GM18519 (cell line): ENCODE data around the gene CCDC136.

Experiments
- ATAC-seq: cut with Tn5 transposase; IDR thresholded peaks from one replicate; pipeline ENCODE4 v1.9.1; 2021; ENCODE audit warnings: mild to moderate bottlenecking, moderate library complexity; ENCODE audit not compliant: unreplicated experiment, low FRiP score

CCDC136 gene

DNA sequence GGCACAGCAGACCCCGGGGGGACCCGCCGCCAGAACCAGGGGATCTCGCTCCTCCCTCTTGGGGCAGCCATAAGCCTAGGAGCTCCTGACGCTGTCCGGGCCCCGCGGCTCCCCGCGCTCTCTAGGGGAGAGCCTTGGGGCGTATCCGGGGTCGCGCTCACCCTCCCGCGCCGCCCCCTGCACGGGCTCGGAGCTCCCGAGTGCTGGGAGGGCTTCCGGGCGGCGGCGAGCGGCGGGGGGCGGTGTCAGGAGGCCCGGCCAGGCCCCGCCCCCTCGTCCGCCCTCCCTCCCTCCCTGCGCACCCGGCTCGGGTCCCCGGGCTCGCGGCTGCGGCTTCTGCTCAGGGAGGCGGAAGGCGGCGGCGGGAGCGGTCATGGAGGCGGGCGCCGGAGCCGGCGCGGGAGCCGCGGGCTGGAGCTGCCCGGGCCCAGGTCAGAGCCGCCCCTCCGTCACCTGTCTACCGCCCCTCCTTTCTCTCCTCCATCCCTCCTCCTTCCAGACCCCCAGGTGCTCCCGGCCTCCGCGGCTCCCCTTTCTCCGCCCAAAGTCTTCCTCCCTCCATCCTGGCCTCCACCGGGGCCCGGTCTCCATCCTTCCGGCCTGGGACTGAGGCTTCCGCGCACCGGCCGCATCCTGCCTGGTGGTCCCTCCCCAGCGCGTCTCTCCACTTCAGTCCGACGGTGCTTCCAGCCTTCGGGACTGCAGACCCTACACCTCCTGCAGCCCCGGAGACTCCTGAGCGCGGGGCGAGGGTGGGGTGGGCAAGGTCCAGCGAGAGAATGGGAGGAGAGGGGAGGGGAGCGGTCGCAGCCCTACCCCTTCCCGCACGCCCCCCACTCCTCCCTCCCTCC, at the start of gene CCDC136:
TSS of gene CCDC136 (plus strand) at position 848 of the 851 bp plus-strand sequence. CDS start 444 bp downstream, outside the sequence.
- peak; percentile 58 for ATAC-seq

DNA sequence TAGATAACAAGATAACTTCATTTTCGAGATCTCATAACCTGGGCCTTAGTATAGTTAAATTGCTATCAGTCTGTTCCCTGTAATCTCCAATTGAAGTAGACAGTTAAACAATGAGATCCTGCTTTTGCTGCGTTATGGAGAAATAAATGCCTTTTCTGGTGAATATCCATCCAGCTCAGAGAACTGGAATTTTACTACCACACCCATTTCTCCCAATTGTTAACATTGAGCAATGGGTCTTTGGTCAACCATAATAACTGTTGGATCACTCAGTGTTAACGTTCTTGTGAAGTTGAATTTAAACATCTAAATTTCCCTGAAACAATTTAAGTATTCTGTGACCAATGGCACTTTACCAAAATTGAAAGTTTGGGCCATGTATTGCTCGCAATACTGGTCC, 49.6 kb upstream of the CCDC136 start:
- no peak for ATAC-seq

DNA sequence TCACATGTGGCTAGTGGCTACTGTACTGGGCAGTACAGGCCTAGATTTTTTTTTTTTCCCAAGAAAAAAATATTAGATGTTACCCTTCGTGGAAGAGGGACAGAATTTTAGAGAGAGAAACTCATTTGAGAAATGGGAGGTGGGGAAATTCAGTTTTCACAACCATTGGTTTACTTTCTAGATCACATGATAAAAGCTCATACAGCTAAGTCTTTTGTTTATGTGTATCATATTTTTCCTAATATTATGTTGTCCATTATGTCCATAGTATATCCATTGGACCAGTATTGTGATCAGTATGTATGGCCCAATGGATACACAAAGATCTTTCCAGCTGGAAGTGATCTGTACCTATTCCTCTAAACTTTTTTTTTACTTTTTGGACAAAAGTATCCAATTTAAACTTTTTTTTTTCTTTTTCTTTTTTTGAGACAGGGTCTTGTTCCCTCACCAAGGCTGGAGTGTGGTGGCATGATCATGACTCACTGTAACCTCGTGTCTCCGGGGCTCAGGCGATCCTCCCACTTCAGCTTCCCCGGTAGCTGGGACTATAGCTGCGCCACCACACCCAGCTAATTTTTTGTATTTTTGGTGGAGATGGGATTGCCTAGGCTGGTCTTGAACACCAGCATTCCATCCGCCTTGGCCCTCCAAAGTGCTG, 48.5 kb upstream of the CCDC136 start:
- ATAC-seq: no peak

DNA sequence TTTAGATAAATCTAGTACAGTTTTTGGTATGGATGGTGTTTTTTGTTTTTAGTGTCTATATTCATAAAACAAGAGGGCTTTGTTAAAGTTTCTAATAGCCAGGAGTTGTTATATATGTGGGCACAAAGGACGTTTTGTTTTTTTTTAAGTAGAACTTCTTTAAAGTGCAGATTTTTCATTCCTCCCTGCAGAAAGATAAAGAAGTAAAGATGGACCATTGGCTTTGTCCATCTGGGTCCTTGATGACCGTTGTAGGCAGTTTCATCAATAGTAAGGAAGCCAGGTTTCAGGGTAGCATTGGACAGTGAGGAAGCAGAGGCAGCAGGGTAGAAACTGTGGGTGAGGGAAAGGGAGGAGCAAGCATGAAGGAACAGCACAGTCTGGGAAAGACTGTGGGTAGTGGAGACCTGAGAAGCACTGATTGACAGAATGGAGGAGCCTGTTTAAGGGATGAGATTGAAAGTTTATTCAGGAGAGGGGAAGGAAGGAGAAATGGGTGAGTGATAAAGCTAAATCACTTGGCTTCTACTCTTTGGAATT, 47.3 kb upstream of the CCDC136 start:
- ATAC-seq: no peak

DNA sequence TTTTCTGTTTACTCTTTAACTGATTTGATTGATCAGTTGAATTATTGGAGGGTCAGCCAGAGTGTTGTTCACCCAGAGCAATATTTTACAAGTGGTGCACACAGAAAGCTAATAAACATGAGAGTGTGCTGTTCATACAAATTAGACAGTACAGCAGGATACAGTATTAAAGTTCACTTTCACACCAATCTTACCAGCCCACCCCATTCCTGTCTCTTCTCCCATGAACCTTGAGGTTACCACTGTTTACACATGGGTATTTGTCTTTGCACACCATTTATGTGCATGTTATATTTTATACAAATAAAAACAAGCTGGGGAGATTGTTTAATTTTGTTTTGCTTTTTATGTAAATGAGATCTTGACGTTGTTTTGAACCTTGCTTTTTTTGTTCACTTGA, 46.1 kb upstream of the CCDC136 start:
- no peak for ATAC-seq

DNA sequence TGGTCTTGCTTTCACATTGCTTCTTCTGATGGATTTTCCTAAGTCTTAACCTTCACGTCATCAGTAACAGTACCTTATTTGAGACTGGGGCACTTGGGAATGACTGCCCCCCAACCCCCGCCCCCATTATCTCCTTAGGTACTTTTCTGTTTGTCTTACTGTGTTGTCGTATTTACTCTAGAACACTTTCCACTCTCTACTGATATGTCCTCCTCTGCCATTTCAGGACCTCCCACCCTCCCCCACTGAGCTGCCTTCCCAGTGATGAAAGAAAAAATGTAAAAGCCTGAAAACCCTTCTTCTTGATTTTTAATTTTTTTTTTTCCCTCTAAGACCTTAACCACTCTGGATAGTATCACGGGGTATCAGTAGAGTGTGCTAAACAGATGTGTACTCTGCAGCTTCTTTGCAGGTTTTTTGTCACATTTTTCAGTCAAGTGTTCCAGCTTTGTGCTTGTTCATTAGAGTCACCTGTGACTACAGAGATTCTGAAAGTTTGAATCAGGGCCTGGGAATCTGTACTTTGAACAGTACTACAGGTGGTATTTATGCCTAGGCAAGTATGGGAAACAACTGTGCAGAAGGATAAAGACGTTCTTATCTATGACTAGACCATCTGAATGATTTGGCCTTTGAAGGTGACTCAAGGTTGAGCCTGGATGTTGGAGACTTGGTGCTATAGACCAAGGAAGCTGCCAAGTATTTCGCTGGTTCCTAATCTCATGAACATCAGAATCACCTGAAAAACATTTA, 44.3 kb upstream of the CCDC136 start:
- ATAC-seq: no peak

DNA sequence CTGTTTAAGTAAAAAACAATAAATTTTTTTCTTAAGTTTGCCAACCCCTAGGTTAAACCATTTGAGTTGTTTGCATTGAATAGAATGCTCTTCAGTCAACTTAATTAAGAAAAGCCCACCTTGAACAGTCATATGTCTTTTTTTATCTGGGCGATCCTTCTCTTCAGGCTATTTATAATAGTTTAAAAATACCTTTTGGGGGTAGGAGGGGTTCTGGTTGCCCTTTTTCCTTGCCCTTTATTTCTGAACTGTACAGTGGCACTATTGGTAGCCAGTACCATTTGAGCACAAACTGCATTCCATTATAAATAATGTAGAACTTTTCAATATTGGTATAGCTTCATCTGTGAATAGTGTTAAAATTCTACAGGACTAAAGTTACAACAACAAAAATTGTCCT, 39.5 kb upstream of the CCDC136 start:
- no peak for ATAC-seq

DNA sequence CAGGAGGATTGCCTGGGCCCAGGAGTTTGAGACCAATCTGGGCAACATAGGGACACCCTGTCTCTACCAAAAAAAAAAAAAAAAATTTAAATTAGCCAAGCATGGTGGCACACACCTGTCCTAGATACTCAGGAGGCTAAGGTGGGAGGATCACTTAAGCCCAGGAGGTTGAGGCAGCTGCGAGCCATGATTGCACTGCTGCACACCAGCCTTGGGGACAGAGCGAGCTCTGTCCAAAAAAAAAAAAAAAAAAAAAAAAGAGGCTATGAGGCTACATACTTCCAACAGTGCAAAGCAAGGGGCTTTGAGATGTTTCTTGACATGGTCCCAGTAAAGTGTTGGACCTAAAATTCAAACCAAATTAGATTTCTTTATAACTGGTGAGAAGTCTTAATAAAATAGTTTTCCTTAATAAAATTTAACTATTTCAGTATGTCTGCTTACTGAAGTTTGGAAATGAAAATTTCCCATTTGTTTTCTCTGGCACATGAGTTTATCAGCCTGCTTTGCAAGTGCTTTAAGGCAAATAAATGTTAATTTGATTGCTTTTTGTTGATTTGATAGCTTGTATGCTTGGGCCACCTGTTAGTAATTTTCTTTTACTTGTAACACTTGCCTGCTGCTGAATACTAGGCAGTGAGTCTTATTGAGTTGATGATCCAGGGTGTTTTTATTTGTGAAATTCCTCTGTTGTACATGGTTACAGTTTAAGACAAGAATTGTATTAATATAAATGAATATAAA, 36.5 kb upstream of the CCDC136 start:
- ATAC-seq: no peak

DNA sequence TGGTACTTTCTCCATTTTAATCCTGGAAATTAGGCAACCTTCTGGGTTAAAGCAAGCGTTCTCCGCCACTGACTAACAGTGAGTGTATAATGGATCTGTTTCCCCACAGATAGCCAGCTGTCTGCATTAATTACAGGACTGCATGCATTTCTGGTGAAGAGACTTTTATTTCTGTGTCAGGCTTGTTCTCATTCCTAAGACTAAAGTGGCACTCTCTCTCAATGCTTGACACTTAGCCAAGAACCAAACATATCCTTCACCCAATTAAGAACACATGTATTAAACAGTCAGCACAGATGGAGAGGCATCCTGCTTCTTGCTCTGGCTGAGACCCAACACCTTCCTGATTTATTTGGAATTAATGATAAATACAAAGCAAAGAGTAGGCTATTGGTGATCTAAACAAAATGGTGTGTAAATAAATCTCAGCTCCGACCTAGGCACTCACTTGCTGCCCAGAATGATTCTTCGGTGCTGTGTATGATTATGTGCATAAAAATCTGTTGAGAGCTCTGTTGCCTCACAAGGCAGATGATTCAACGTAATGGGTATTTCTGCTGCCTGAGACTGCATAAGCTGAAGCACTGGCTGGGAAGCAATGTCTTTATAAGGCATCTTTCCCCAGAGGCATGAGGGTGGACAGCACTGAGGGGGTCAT, 35.8 kb upstream of the CCDC136 start:
- no peak for ATAC-seq

DNA sequence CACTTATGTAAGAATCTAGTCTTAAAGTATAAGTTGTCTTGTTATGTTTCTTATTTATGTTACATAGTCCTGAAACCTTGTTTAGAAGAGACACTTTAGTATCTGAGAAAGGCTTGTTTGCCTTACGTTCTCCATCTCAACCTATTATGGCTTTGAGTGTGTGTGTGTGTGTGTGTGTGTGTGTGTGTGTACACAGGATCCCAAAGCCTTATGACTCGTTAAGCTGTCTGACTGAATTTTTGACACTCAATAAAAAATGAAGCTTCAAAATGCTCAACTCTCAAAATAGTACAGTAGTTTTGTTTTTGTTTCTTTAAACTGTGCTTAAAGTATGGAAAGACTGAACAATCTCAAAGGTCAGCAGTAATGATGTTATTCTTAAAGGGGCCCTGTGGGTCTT, 34.6 kb upstream of the CCDC136 start:
- no peak for ATAC-seq

DNA sequence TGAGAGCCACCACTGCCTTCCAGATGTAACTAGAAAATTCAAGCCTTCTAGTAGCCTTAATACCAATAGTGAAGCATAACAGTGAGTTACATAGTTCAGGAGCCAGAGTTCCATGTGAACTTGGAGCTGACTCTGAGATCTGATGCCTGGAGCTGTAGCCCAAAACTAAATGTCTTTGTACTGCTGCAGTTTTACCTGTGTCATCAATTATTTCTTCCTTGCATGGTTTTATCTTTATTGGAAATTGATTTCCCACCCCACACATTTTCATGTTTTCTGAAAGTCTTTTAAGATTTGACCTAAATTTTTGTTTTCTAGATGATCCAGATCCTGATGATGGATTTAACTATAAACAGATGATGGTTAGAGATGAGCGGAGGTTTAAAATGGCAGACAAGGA, 33.2 kb upstream of the CCDC136 start:
- ATAC-seq: no peak

DNA sequence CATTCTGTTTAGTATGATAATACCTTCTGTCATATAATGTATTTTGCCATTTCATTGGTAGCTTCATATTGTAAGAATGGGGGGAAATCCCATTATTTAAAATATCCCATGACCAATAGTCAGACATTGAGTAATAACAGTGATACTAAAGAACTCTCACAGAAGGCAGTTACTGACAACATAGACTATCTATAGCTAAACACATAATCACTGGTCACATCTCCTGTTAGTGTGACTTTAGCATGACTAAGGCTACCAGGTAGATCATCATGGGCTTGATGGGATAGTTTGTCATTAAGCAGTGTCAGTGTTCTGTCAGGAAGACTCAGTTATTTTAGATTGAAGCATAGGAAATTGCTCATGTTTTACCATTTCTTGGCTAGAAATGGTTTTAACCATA, 32.5 kb upstream of the CCDC136 start:
- no peak for ATAC-seq

DNA sequence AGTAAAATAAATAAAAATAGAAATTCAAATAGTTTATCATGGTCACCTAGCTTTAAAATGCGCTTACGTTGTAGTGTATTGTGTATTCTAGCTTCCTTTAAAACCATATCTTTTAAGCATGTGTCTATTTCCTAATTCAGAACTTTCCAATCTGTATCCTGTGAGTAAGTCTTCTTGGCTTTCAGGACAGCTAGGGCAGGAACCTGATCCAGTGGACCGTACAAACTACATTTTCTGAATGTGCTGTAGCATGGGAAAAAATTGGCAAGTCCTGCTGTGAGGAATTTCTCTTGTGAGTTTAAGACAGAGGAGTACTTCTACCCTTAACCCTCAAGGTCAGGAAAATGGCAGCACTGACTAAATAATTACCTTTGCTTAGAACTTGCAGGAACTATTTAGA, 28.2 kb upstream of the CCDC136 start:
- no peak for ATAC-seq

DNA sequence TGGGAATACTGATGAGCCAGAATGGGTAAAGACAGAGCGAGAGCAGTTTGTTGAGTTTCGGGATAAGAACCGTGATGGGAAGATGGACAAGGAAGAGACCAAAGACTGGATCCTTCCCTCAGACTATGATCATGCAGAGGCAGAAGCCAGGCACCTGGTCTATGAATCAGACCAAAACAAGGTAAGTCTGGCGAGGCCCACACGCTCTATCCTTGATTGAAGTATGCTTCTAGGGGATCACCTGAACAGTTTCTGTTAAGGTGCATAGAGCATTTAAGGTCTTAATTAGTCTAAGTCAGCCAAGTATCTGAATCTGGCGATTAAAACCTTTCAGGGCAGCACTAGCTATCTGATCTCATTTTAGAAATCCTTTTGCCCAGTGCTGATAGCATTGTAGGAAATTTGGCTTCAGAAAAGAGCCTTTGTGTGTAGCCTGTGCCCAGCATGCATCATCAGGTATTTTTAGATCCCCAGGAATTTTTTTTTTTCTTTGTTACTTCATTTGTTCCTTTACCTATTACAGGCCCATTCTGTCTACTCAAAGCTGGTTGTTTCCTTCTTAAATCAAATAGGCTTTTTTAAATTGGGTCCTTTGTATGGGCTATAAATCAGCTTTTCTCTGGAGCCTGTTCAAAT, 24.2 kb upstream of the CCDC136 start:
- ATAC-seq: no peak

DNA sequence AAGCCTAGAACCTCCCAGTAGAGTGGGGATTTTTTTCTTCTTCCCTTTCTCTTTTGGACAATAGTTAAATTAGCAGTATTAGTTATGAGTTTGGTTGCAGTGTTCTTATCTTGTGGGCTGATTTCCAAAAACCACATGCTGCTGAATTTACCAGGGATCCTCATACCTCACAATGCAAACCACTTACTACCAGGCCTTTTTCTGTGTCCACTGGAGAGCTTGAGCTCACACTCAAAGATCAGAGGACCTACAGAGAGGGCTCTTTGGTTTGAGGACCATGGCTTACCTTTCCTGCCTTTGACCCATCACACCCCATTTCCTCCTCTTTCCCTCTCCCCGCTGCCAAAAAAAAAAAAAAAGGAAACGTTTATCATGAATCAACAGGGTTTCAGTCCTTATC, 21.5 kb upstream of the CCDC136 start:
- no peak for ATAC-seq

DNA sequence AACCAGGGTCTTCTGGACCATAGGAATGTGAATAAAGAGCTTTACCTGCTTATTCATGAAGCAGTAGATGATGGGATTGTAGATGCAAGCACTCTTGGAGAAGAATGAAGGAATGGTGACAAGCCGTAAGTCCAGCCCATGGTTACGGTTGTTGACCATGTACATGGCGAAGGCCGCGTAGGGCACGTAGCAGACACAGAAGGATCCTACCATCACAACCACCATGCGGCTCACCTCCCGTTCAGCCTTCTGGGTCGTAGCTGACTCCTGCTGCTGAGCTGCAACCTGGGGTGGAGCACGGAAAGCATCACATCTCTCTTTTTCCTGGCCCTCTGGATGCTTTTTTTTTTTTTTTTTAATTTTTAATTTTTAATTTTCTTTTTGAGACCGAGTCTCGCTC, 18.2 kb upstream of the CCDC136 start:
- ATAC-seq: no peak

DNA sequence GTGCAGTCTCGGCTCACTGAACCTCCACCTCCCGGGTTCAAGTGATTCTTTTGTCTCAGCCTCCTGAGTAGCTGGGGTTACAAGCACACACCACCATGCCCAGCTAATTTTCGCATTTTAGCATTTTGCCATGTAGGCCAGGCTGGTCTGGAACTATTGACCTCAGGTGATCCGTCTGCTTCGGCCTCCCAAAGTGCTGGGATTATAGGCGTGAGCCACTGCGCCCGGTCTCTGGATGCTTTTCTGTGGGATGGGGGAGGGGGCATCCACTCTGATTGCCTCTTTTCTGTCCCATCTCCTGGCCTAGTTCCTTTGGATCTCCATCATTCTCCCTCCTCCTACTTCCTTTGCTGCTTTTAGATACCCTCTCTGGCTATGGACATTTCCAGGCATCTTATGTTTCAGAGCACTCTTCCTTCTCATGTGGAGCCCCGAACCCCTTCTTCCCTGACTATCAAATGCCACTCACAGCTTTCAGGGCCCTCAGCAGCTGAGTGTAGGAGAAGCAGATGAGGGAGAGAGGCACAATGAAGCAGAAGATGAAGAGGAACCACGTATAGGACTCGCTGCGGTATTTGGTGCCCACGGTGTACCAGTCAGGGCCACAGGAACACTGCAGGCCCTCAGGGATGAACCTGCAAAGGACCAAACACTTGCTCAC, 17.6 kb upstream of the CCDC136 start:
- no peak for ATAC-seq

DNA sequence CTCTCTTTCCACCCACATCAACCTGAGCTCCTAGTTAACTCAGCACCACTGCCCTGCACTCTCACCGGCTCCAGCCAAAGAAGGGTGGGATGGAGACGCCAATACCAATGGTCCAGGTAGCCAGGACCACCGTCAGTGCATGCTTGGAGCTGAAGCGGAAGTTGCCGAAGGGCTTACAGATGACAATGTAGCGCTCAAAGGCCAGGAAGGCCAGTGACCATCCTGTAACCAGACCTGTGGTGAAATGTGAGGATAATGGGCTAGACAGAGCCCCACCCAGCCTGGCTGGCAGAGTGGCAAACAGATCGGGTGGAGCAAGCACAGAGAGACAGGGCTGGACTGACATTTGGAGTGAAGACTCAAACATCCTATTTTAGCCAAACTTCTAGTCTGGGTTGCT, 16.8 kb upstream of the CCDC136 start:
- no peak for ATAC-seq
